AG10803 (cell line): Measurements from ENCODE around the gene KRTAP6-2.

Experiments
- DNase-seq: peaks from one replicate; pipeline ENCODE4 v3.0.0; 2010; ENCODE audit warnings: low read depth
- H3K4me3 ChIP-seq: 2 replicates; pipeline ENCODE4 v1.5.1; 2011; ENCODE audit warnings: mild to moderate bottlenecking, low read length, control low read depth
- TF ChIP-seq, protein P1 (sequence below): conservative IDR thresholded peaks from 2 replicates; pipeline ENCODE4 v1.5.1; 2011; ENCODE audit warnings: mild to moderate bottlenecking, low read length, control low read depth, inconsistent platforms

The KRTAP6-2 gene

DNA sequence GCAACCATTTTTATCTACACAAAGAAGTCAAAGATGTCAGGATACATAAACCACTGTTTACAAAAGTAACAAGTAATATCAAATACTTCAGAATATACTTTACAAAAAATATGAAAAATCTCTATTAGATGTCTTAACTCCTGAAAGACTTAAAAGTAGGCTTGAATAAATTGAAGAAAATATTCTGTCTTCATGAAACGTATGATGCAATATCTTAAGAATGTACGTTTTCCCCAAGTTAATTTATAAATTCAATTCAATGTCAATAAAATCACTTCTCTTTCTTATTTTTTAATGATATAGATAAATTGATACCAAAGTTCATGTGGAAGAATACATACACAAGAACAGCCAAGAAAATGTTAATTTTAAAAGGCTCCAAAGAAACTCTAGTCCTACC is 43.6 kb downstream of the KRTAP6-2 start:
- TF ChIP-seq, protein P1, sequence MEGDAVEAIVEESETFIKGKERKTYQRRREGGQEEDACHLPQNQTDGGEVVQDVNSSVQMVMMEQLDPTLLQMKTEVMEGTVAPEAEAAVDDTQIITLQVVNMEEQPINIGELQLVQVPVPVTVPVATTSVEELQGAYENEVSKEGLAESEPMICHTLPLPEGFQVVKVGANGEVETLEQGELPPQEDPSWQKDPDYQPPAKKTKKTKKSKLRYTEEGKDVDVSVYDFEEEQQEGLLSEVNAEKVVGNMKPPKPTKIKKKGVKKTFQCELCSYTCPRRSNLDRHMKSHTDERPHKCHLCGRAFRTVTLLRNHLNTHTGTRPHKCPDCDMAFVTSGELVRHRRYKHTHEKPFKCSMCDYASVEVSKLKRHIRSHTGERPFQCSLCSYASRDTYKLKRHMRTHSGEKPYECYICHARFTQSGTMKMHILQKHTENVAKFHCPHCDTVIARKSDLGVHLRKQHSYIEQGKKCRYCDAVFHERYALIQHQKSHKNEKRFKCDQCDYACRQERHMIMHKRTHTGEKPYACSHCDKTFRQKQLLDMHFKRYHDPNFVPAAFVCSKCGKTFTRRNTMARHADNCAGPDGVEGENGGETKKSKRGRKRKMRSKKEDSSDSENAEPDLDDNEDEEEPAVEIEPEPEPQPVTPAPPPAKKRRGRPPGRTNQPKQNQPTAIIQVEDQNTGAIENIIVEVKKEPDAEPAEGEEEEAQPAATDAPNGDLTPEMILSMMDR, result no peak
- no peak overlapping the region for H3K4me3 ChIP-seq
- DNase-seq, result no peak

DNA sequence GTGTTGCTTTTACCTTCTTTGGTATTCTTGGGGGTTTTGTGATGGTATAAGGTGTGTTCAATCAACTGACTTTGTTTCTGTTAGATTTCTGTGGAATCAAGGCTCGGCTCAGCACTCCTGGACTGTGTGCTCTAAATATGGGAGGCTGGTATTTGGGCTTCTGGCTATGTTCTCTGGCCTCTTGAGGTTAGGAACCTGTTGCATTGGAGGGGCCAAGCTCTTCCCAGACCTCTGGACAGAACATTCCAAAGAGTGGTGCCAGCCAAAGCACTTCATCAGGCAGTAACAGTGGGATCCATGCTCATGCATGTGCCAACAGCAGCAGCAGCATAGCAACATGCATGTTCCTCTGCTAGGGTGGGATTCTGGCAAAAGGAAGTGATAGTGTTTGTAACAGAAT is 45.9 kb downstream of the KRTAP6-2 start:
- TF ChIP-seq, protein P1, result no peak
- no peak overlapping the region for H3K4me3 ChIP-seq
- DNase-seq, result no peak
